Measurements from ENCODE around the gene CCDC33. TPM values are rescaled to one million over a fixed set of nuclear protein-coding genes. Genes with fewer than 3 reads are reported as not detected.

Gene CCDC33
- total RNA-seq, 1 experiment from 2014 or later, result not detected

DNA sequence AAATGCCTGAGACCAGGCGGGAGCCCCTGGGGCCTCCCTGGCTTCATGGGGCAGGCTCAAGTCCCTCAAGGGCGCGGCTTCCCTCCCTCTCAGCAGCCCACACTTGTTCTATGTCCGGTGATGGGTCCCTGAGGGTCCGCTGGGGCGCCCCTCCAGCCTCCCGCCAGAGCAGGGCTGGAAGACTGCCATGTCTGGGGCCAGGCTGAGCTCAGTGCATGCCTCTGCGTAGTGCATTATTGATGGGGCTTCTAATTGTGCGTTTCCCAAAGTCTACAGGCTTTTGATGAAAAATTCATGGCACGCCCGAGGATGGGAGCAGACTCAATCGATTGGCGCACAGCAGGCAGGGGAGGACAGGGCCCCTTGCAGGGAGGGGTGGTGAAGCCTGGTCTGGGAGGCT, 80.0 kb downstream of the CCDC33 start:
- Histone ChIP-seq H3K4me1 (ENCODE audit: control insufficient read depth, insufficient read depth, low read length) (peaks cover 4% of the 10 kb centered on the region; the same call in 1 of the 2 replicates), H3K27ac (ENCODE audit: low read length) (no peak overlapping the region), H3K27me3 (ENCODE audit: control insufficient read depth, insufficient read depth, low read length) (no peaks in the 10 kb centered on the region), H3K9me3 (ENCODE audit: control insufficient read depth, insufficient read depth, low read depth, low read length) (no peaks in the 10 kb centered on the region), H3K36me3 (ENCODE audit: control insufficient read depth, insufficient read depth, low read length) (no peaks in the 10 kb centered on the region), H3K4me3 (ENCODE audit: low read depth in 2 of 2, low read length in 2 of 2) (no peak overlapping the region)
- no peak for ATAC-seq
- in situ Hi-C loops (cut with HindIII; ENCODE audit: low pct_unique_long_range_greater_than_20kb, low sequenced_read_pairs), result no loop called here
- DNase-seq (ENCODE audit: low read depth, low spot score), result no peak
- POLR2A ChIA-PET, result no interaction called here
- no TSS peak for BruUV-seq (replicated peaks)
- CTCF ChIA-PET, result interaction anchor here (0.7 to 1.0 kb wide), 2 partner anchors 9 to 798 kb away, joined by 3 to 6 read pairs; no protein-coding TSS in a partner anchor
- intact Hi-C loops (cut with micrococcal nuclease; ENCODE audit: unreplicated experiment), result loop anchor here (10.0 kb wide), 1 partner anchor 341 kb away; no protein-coding TSS in a partner anchor
- TF ChIP-seq, protein P1, sequence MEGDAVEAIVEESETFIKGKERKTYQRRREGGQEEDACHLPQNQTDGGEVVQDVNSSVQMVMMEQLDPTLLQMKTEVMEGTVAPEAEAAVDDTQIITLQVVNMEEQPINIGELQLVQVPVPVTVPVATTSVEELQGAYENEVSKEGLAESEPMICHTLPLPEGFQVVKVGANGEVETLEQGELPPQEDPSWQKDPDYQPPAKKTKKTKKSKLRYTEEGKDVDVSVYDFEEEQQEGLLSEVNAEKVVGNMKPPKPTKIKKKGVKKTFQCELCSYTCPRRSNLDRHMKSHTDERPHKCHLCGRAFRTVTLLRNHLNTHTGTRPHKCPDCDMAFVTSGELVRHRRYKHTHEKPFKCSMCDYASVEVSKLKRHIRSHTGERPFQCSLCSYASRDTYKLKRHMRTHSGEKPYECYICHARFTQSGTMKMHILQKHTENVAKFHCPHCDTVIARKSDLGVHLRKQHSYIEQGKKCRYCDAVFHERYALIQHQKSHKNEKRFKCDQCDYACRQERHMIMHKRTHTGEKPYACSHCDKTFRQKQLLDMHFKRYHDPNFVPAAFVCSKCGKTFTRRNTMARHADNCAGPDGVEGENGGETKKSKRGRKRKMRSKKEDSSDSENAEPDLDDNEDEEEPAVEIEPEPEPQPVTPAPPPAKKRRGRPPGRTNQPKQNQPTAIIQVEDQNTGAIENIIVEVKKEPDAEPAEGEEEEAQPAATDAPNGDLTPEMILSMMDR (IDR thresholded peaks at IDR 0.05), result no peak
- TF ChIP-seq TCF7L2 (IDR thresholded peaks at IDR 0.05; ENCODE audit: low read depth, low read length) (no peak), REST (IDR thresholded peaks at IDR 0.05; ENCODE audit: insufficient read depth in 1 of 2, low read depth in 2 of 2, low read length in 1 of 2) (no peak), SIN3A (IDR thresholded peaks at IDR 0.05; ENCODE audit: borderline replicate concordance, insufficient read depth, low read depth, low read length) (no peak)

DNA sequence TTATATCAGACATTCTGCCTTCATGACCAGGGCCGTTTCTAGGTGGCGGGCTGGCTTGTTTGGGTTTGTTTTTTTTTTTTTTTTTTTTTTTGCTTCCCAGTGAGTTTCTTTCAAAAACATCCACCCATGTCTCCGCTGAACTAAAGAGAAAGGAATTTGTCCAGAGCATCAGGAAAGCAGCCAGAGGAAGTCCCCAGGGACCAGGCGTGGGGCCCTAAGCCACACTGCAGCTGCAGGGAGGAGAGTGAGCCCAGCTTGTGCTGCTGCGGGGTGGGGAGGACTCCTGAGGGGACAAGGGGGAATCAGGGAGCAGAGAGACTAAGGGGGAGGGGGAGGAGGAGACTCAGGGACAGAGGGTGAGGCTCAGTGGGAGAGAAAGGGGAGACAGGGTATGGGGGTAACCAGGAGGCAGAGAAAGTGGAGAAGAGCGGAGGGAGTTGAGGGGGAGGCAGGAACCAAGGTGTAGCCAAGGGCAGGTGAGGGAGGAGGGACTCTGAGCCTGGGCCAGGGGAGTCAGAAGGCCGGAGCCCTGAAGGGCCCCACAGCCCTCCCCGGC, 81.8 kb downstream of the CCDC33 start:
- intact Hi-C loops (cut with micrococcal nuclease; ENCODE audit: unreplicated experiment), result loop anchor here (10.0 kb wide), 1 partner anchor 343 kb away; no protein-coding TSS in a partner anchor
- no peak for TF ChIP-seq SIN3A (IDR thresholded peaks at IDR 0.05; ENCODE audit: borderline replicate concordance, insufficient read depth, low read depth, low read length)
- TF ChIP-seq TCF7L2 (IDR thresholded peaks at IDR 0.05; ENCODE audit: low read depth, low read length), result no peak
- TF ChIP-seq REST (IDR thresholded peaks at IDR 0.05; ENCODE audit: insufficient read depth in 1 of 2, low read depth in 2 of 2, low read length in 1 of 2), result no peak
- TF ChIP-seq, protein P1 (IDR thresholded peaks at IDR 0.05), result no peak
- TF ChIP-seq POLR2AphosphoS5 (IDR thresholded peaks at IDR 0.05; ENCODE audit: low read depth, low read length), result no peak
- BruUV-seq (replicated peaks), result no TSS peak
- no peak for DNase-seq (ENCODE audit: low read depth, low spot score)
- POLR2A ChIA-PET, result no interaction called here
- peaks cover 4% of the 10 kb centered on the region; the same call in 1 of the 2 replicates for H3K4me1 ChIP-seq (ENCODE audit: control insufficient read depth, insufficient read depth, low read length)
- in situ Hi-C loops (cut with HindIII; ENCODE audit: low pct_unique_long_range_greater_than_20kb, low sequenced_read_pairs), result no loop called here
- H3K36me3 ChIP-seq (ENCODE audit: control insufficient read depth, insufficient read depth, low read length), result no peaks in the 10 kb centered on the region
- no peaks in the 10 kb centered on the region for H3K9me3 ChIP-seq (ENCODE audit: control insufficient read depth, insufficient read depth, low read depth, low read length)
- no peak for ATAC-seq
- no peak overlapping the region for H3K4me3 ChIP-seq (ENCODE audit: low read depth in 2 of 2, low read length in 2 of 2)
- no peak overlapping the region for H3K27ac ChIP-seq (ENCODE audit: low read length)
- CTCF ChIA-PET, result interaction anchor here (1.1 kb wide), 1 partner anchor 7 kb away, joined by 3 read pairs; no protein-coding TSS in a partner anchor
- no peaks in the 10 kb centered on the region for H3K27me3 ChIP-seq (ENCODE audit: control insufficient read depth, insufficient read depth, low read length)

All from Panc1 (cell line).